ENCODE measurements around the gene DERA. TPM values are rescaled to one million over a fixed set of nuclear protein-coding genes. Genes with fewer than 3 reads are reported as not detected.

DERA gene
- total and polyA plus RNA-seq, 9 of the 15 experiments (the other 6 are each of a cell fraction or from before 2014, with no cell fraction given), result 5.5 to 15.5 (median 7.8) TPM

DNA sequence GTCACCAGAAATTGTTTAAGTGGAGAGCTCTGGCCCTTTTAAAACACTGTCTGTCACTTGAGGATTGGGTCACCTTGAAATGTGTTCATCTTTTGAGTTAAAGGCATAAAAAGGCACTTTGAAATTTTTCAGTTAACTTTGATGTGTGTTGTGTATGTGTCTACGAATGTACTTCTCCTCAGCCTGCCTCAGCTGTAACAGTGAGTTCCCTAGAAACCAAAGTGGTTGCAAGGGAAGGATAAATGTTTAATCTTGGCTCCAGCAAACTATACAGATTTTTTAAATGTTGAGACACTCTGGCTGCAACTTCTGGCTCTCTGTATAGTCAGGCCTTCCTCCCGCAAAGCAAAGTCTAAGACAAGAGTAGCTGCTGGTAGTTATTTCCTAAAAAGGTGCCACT is 8.3 kb downstream of the DERA start:
- H3K79me2 ChIP-seq (ENCODE audit: control insufficient read depth, insufficient read depth, low read length), result no peaks in the 10 kb centered on the region

More for the DNA sequence above, 8.3 kb downstream of the DERA start:
- ATAC-seq (no peak), DNase-seq (ENCODE audit: extremely low read depth in 1 of 4, low spot score in 3 of 4) (no peak), FAIRE-seq (no peak)
- Histone ChIP-seq H4K20me1 (replicated peaks; ENCODE audit: control insufficient read depth, insufficient read depth, low read length) (no peaks in the 10 kb centered on the region), H3K4me2 (ENCODE audit: insufficient read depth, low read length) (no peak overlapping the region), H3K27me3 (ENCODE audit: control insufficient read depth in 2 of 2, insufficient read depth in 2 of 2, low read length in 2 of 2) (no peaks in the 10 kb centered on the region), H3K27ac (ENCODE audit: extremely low read depth, low read depth, low read length) (no peak overlapping the region), H3K36me3 (ENCODE audit: control insufficient read depth, insufficient read depth, low read length) (no peaks in the 10 kb centered on the region), H3K4me1 (replicated peaks in 1 of 2; ENCODE audit: control insufficient read depth in 2 of 2, insufficient read depth in 2 of 2, low read length in 2 of 2) (no peaks in the 10 kb centered on the region), H3K4me3 (no peak overlapping the region), H3K9me1 (ENCODE audit: control insufficient read depth, insufficient read depth, low read length) (no peaks in the 10 kb centered on the region), H3K9ac (ENCODE audit: insufficient read depth in 1 of 2, low read depth in 2 of 2, low read length in 2 of 2) (no peak overlapping the region), H2AFZ (ENCODE audit: low read depth, low read length) (no peak overlapping the region), H3K9me3 (replicated peaks; ENCODE audit: control insufficient read depth, insufficient read depth, low read depth, low read length) (no peaks in the 10 kb centered on the region)
- BruUV-seq (replicated peaks), result no TSS peak
- WGBS (ENCODE audit: insufficient coverage, low coverage, missing lambda C conversion rate), result 71% methylated on average over 1 of the region's 2 CpGs
- TF ChIP-seq, protein P1, sequence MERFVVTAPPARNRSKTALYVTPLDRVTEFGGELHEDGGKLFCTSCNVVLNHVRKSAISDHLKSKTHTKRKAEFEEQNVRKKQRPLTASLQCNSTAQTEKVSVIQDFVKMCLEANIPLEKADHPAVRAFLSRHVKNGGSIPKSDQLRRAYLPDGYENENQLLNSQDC (CRISPR knock-in tag; IDR thresholded peaks at IDR 0.05), result no peak
- TF ChIP-seq ZNF253 (CRISPR knock-in tag; conservative IDR thresholded peaks at IDR 0.05) (no peak), PHF21A (IDR thresholded peaks at IDR 0.05; ENCODE audit: borderline replicate concordance, low read depth) (no peak)
- TF ChIP-seq, protein P2, sequence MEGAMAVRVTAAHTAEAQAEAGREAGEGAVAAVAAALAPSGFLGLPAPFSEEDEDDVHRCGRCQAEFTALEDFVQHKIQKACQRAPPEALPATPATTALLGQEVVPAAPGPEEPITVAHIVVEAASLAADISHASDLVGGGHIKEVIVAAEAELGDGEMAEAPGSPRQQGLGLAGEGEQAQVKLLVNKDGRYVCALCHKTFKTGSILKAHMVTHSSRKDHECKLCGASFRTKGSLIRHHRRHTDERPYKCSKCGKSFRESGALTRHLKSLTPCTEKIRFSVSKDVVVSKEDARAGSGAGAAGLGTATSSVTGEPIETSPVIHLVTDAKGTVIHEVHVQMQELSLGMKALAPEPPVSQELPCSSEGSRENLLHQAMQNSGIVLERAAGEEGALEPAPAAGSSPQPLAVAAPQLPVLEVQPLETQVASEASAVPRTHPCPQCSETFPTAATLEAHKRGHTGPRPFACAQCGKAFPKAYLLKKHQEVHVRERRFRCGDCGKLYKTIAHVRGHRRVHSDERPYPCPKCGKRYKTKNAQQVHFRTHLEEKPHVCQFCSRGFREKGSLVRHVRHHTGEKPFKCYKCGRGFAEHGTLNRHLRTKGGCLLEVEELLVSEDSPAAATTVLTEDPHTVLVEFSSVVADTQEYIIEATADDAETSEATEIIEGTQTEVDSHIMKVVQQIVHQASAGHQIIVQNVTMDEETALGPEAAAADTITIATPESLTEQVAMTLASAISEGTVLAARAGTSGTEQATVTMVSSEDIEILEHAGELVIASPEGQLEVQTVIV (CRISPR knock-in tag; IDR thresholded peaks at IDR 0.05; ENCODE audit: borderline replicate concordance), result no peak
- TF ChIP-seq, protein P3, sequence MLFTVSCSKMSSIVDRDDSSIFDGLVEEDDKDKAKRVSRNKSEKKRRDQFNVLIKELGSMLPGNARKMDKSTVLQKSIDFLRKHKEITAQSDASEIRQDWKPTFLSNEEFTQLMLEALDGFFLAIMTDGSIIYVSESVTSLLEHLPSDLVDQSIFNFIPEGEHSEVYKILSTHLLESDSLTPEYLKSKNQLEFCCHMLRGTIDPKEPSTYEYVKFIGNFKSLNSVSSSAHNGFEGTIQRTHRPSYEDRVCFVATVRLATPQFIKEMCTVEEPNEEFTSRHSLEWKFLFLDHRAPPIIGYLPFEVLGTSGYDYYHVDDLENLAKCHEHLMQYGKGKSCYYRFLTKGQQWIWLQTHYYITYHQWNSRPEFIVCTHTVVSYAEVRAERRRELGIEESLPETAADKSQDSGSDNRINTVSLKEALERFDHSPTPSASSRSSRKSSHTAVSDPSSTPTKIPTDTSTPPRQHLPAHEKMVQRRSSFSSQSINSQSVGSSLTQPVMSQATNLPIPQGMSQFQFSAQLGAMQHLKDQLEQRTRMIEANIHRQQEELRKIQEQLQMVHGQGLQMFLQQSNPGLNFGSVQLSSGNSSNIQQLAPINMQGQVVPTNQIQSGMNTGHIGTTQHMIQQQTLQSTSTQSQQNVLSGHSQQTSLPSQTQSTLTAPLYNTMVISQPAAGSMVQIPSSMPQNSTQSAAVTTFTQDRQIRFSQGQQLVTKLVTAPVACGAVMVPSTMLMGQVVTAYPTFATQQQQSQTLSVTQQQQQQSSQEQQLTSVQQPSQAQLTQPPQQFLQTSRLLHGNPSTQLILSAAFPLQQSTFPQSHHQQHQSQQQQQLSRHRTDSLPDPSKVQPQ (CRISPR knock-in tag; IDR thresholded peaks at IDR 0.05; ENCODE audit: borderline replicate concordance), result no peak
- ChIA-PET CTCF (ENCODE audit: low intra/inter-chr PET ratio) (no interaction called here), POLR2A (no interaction called here)
- in situ Hi-C loops (cut with MboI) (no loop called here), intact Hi-C loops (cut with micrococcal nuclease) (no loop called here)

All from K562 (cell line).